Femur (tissue), 1 donor: Measurements from ENCODE around the gene SAMD8.
"Not testable (repeated sequence)": the region's sequence is repeated elsewhere in the genome, so short reads cannot be mapped to it uniquely, and the experiment has no call there.

Experiments
- DNase-seq: peaks from one replicate; pipeline ENCODE4 v3.0.0-alpha.2; 2017

Gene SAMD8

GRCh38 chr10:75086278-75086934 lies 25.1 kb upstream of the SAMD8 start:
- DNase-seq, result no peak

GRCh38 chr10:75088640-75089039 lies 22.8 kb upstream of the SAMD8 start:
- DNase-seq, result no peak

GRCh38 chr10:75089634-75090033 lies 21.8 kb upstream of the SAMD8 start:
- DNase-seq, result no peak

GRCh38 chr10:75091146-75091545 lies 20.3 kb upstream of the SAMD8 start:
- DNase-seq, result no peak

DNA sequence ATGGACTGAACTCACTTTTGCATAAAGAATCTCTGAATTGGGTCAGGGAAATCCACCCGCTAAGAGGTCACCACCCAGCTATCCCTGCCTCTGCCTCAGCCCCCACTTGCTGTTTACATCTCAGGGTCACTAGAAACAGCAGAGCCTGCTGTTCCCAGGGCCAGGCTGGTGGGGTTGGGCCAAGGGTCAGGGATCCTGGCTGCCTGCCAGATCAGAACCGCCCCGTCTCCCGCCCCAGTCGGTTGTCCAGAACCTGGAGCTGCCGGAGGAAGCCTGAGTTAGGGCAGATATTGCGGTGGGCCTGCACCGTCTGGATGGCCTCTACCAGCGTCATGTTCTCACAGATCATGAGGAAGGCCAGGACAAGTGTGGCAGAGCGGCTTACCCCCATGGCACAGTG lies 17.0 kb upstream of the SAMD8 start:
- no peak for DNase-seq

- DNase-seq, result no peak
These were observed 15.8 kb upstream of the SAMD8 start for GRCh38 chr10:75095631-75096030.

DNA sequence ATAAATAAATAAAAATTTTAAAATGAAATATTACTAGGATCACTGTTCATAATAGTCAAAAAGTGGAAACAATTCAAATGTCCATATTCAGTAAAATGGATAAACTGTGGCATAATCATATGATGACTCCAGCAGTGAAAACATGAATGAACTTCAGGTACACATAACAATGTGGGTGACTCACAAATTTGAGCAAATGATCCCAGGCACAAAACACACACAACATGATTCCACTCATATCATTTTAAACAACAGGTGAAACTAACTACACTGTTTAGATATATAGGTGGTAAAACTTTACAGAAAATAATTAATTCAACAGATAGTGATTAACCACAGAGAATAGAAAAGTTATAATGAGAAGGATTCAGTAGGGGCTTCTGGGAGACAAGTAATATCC lies 14.7 kb upstream of the SAMD8 start:
- no peak for DNase-seq

- DNase-seq, result no peak
These were observed 13.7 kb upstream of the SAMD8 start for GRCh38 chr10:75097666-75098285.

GRCh38 chr10:75098902-75099673 lies 12.4 kb upstream of the SAMD8 start:
- DNase-seq, result no peak

- DNase-seq, result peak; percentile 88
These were observed 11.3 kb upstream of the SAMD8 start for GRCh38 chr10:75099952-75100763.

GRCh38 chr10:75100764-75101291 lies 10.6 kb upstream of the SAMD8 start:
- DNase-seq, result no peak

DNA sequence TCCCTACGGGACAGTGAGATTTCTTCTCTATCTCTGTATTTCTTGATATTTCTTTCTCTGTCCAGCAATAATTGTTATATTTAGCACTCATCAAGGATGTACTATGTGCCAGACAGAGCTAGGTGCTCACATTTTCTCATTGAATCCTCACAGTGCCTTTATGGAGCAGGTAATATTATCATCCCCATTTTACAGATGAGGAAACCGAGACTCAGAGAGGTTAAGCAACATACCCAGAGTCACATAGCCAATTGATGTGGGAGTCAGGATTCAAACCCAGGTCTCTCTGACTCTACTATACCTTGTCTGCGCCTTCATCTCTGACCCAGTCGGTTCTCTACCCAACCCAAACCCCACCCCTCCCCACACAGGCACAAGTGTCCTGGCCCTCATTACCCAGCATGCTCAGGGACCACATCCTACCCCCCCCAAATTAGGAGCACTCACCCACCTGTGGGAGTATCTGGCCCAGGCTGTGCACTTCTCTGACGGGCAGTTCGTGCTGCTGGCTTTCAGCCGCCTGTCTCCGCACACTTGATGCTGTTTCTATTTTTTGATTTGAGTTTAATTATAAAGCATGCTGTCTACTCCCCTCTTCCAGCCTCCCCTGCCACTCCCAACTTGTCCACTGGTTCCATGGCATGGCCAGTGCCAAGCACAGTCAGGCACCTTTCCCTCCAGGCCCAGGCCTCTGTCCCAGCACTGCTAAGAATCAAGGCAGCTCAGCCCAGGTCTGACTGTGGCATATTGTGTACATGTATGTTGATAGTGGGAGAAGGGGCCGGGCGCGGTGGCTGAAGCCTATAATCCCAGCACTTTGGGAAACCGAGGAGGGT lies 9.8 kb upstream of the SAMD8 start:
- DNase-seq, result no peak

- no peak for DNase-seq
These were observed 8.4 kb upstream of the SAMD8 start for GRCh38 chr10:75102830-75103673.

- DNase-seq, result no peak
These were observed 7.4 kb upstream of the SAMD8 start for GRCh38 chr10:75103881-75104686.

- no peak for DNase-seq
These were observed 6.6 kb upstream of the SAMD8 start for GRCh38 chr10:75104842-75105241.

DNA sequence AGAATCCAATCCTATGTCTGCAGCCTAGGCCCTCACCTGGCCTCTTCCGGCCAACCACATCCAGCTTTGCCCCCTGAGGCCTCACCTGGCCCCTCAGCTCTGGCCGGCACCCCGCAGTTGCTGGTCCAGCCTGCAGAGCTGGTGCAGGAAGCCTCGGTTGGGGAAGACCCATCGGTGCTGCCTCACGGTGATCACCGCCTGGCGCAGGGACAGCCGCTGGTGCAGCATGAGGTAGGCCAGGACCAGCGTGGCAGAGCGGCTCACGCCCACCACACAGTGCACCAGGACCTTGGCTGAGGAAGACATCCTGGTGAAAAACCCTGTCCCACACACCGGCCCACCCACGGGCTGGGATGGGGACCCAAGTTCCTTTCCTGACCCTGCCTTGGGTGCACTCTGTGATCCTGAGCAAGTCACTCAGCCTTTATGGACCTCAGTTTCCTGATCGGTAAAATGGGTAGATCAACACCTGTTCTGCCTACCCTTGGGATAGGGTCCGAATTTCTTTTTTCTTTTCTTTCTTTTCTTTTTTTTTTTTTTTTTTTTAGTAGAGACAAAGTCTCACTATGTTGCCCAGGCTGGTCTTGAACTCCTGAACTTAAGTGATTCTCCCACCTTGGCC lies 5.8 kb upstream of the SAMD8 start:
- DNase-seq, result no peak

DNA sequence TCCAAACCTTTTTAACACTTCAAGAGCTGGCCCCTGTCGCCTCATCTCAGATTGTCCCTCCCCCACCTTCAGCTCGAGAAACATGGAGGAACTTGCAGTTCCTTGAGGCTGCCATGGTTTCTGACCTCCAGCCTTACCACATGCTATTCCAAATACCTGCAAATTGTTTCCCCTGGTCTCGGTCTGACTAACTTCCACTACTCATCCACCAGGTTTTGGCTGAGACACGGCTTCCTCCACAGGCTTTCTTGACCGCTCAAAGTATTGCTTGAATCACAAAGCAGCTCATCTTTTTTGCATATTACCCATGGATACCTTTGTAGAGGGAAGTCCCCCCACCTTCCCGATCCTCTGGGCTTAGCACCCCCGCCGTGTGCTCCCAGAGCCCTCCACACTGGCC lies 5.2 kb upstream of the SAMD8 start:
- no peak for DNase-seq

DNA sequence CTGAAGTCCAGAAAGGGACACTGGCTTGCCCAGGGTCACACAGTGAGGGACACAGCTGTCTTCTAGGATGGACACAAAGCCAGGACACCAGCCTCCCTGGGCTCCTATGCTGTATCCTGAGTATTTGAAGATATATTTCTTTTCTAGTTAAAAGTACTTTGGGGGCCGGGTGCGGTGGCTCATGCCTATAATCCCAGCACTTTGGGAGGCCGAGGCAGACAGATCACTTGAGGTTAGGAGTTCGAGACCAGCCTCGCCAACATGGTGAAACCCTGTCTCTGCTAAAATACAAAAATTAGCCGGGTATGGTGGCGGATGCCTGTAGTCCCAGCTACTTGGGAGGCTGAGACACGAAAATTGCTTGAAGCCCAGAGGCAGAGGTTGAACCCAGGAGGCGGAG lies 4.6 kb upstream of the SAMD8 start:
- DNase-seq, result not testable (repeated sequence)
